Endothelial cell of umbilical vein (primary cell): ENCODE measurements around the gene SFI1. TPM values are rescaled to one million over a fixed set of nuclear protein-coding genes. Genes with fewer than 3 reads are reported as not detected.

Experiments
- BruUV-seq: library from RNA; stranded (reverse); fragments of 400-500 nt; replicated peaks from 2 replicates; lab custom pipeline; 2021; lab: Mats Ljungman, UMichigan
- CTCF ChIA-PET: fragments of 300-600, 350-600 bp; sonication (Branson Sonifier 250); formaldehyde crosslinking; loops from one replicate; lab custom pipeline; 2021; ENCODE audit warnings: antibody characterized with exemption, inconsistent platforms; lab: Charles Lee
- POLR2A ChIA-PET: fragments of 300-600, 350-600 bp; sonication (Branson Sonifier 250); formaldehyde crosslinking; loops from one replicate; lab custom pipeline; 2021; ENCODE audit warnings: antibody characterized with exemption, inconsistent platforms; lab: Charles Lee
- DNase-seq: peaks from one replicate; pipeline ENCODE4 v3.0.0-alpha.2; 2011; ENCODE audit warnings: low read depth, low spot score
- FAIRE-seq: peaks from 2 replicates; lab custom pipeline; 2011; peaks lifted over from hg19 to GRCh38; lab: Jason Lieb, UNC
- H2AFZ ChIP-seq: 2 replicates; pipeline ENCODE4 v1.6.0; 2012; ENCODE audit warnings: low read depth, low read length, control low read depth, inconsistent platforms
- H3K27ac ChIP-seq: 2 replicates; pipeline ENCODE4 v1.5.1; 2011; ENCODE audit warnings: low read depth, mild to moderate bottlenecking, control low read depth, low read length, moderate library complexity; ENCODE audit not compliant: insufficient read depth
- H3K27me3 ChIP-seq, 2 experiments: 2 replicates each; pipeline versions ENCODE4 v1.6.0 to v1.6.1; 2011; ENCODE audit warnings: low read length in 2 of 2, mixed read lengths in 1 of 2; ENCODE audit not compliant: control insufficient read depth in 2 of 2, insufficient read depth in 2 of 2
- H3K36me3 ChIP-seq, 2 experiments: 2 replicates in 1 of 2; 3 replicates in 1 of 2; pipeline ENCODE4 v1.5.1; 2011; ENCODE audit warnings: low read length in 2 of 2, mild to moderate bottlenecking in 1 of 2, moderate library complexity in 1 of 2; ENCODE audit not compliant: control insufficient read depth in 2 of 2, insufficient read depth in 2 of 2; ENCODE audit errors: extremely low read depth in 1 of 2
- H3K4me1 ChIP-seq: 3 replicates; pipeline ENCODE4 v1.5.1; 2011; ENCODE audit warnings: mild to moderate bottlenecking, low read length; ENCODE audit not compliant: control insufficient read depth, insufficient read depth; ENCODE audit errors: extremely low read depth
- H3K4me2 ChIP-seq: 2 replicates; pipeline ENCODE4 v1.6.1; 2011; ENCODE audit warnings: low read length, control low read depth, mixed read lengths; ENCODE audit not compliant: insufficient read depth
- H3K4me3 ChIP-seq, 3 experiments: fragments of 200-600 bp in 1 of 3; sonication (generic), shearing (Covaris generic) in 1 of 3; replicated peaks in 1 of 3; 2 replicates each; pipeline ENCODE4 v1.5.1; 2011 to 2016; ENCODE audit warnings: control low read depth in 3 of 3, low read length in 3 of 3, mild to moderate bottlenecking in 2 of 3, inconsistent platforms in 1 of 3, low read depth in 1 of 3, moderate library complexity in 1 of 3; ENCODE audit not compliant: insufficient read depth in 1 of 3
- H3K79me2 ChIP-seq: 2 replicates; pipeline ENCODE4 v1.6.0; 2012; ENCODE audit warnings: low read length, inconsistent platforms; ENCODE audit not compliant: control insufficient read depth, insufficient read depth
- H3K9ac ChIP-seq: replicated peaks from 2 replicates; pipeline ENCODE3; 2011; ENCODE audit warnings: low read length, control low read depth; ENCODE audit not compliant: insufficient read depth; ENCODE audit errors: extremely low read depth
- H3K9me1 ChIP-seq: replicated peaks from 3 replicates; pipeline ENCODE4 v1.6.0; 2011; ENCODE audit warnings: mild to moderate bottlenecking, low read length; ENCODE audit not compliant: control insufficient read depth, insufficient read depth; ENCODE audit errors: extremely low read depth
- H3K9me3 ChIP-seq: replicated peaks from 2 replicates; pipeline ENCODE4 v1.5.1; 2012; ENCODE audit warnings: low read length, inconsistent platforms; ENCODE audit not compliant: control insufficient read depth, insufficient read depth
- H4K20me1 ChIP-seq: replicated peaks from 2 replicates; pipeline ENCODE3; 2011; ENCODE audit warnings: mild to moderate bottlenecking, low read length; ENCODE audit not compliant: control insufficient read depth, insufficient read depth; ENCODE audit errors: extremely low read depth
- EZH2 ChIP-seq: IDR thresholded peaks from 2 replicates; pipeline ENCODE4 v1.6.1; 2012; ENCODE audit warnings: borderline replicate concordance, low read depth, mild to moderate bottlenecking, moderate library complexity, low read length, inconsistent platforms; ENCODE audit not compliant: severe bottlenecking
- GATA2 ChIP-seq: IDR thresholded peaks from 2 replicates; pipeline ENCODE4 v1.7.0; 2011; ENCODE audit warnings: low read depth, mild to moderate bottlenecking, moderate library complexity, mixed read lengths, low read length; ENCODE audit not compliant: insufficient read length, insufficient read depth
- POLR2AphosphoS5 ChIP-seq: IDR thresholded peaks from 2 replicates; pipeline ENCODE4 v1.6.1; 2012; ENCODE audit warnings: low read depth, mild to moderate bottlenecking, control low read depth, low read length, moderate library complexity; ENCODE audit not compliant: insufficient read depth
- dilution Hi-C: fragments of 300-500 bp; cut with MboI; formaldehyde crosslinking; loops from one replicate; pipeline ENCODE4 v1.15.0; 2019; ENCODE audit warnings: low sequenced_read_pairs; ENCODE audit not compliant: extremely low pct_ligation_motif_present
- intact Hi-C: fragments of 100-400 bp; cut with micrococcal nuclease; formaldehyde crosslinking; loops from one replicate; pipeline ENCODE4 v1.10.0; 2022
- polyA plus RNA-seq, 4 experiments: library from polyadenylated mRNA; depleted of rRNA in 3 of 4; stranded (reverse) in 3 of 4; unstranded in 1 of 4; fragments of >200 nt; gene quantifications; 2 replicates each; pipeline versions ENCODE4 v1.2.1 to v1.2.3, GENCODE V29; 2011 to 2012; ENCODE audit warnings: missing spikeins in 1 of 4
- total RNA-seq: library from RNA; stranded (reverse); gene quantifications from 2 replicates; pipeline ENCODE4 v1.2.3, GENCODE V29; 2021
- TF ChIP-seq, protein P1 (sequence below): IDR thresholded peaks from 2 replicates; pipeline ENCODE4 v1.6.1; 2011; ENCODE audit not compliant: insufficient read depth, insufficient read length
- TF ChIP-seq, protein P2 (sequence below), 2 donors: IDR thresholded peaks; 1 replicate in 1 of 2; 2 replicates in 1 of 2; pipeline ENCODE4 v1.5.1; 2011; ENCODE audit warnings: low read length in 2 of 2, mild to moderate bottlenecking in 2 of 2, moderate library complexity in 2 of 2, control low read depth in 1 of 2, inconsistent platforms in 1 of 2, low read depth in 1 of 2; ENCODE audit not compliant: insufficient read depth in 1 of 2; ENCODE audit errors: extremely low read depth in 1 of 2

Gene SFI1
- total and polyA plus RNA-seq, 2 donors (not counting 3 experiments of a cell fraction or from before 2014, with no cell fraction given): 12.5 to 46.4 TPM

DNA sequence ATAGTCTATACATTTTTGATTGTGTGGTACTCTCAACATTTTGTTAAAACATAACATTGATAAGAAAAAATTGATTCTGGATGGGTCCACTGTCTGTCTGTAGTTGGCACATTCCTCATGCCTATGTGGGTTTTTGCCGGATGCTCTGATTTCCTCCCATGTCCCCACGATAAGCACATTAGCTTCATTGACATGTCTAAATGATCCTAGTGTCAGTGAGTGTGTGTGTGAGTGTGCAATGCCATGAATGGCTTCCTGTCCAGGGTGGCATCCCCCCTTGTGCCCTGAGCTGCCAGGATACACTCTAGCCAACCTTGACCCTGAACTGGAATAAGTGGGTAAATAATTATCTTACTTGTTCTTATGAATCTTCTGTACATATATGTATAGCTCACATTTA is 5.4 kb downstream of the SFI1 start:
- TF ChIP-seq, protein P1, sequence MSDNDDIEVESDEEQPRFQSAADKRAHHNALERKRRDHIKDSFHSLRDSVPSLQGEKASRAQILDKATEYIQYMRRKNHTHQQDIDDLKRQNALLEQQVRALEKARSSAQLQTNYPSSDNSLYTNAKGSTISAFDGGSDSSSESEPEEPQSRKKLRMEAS: no peak
- TF ChIP-seq POLR2AphosphoS5 (no peak), GATA2 (no peak), EZH2 (no peak)
- TF ChIP-seq, protein P2, sequence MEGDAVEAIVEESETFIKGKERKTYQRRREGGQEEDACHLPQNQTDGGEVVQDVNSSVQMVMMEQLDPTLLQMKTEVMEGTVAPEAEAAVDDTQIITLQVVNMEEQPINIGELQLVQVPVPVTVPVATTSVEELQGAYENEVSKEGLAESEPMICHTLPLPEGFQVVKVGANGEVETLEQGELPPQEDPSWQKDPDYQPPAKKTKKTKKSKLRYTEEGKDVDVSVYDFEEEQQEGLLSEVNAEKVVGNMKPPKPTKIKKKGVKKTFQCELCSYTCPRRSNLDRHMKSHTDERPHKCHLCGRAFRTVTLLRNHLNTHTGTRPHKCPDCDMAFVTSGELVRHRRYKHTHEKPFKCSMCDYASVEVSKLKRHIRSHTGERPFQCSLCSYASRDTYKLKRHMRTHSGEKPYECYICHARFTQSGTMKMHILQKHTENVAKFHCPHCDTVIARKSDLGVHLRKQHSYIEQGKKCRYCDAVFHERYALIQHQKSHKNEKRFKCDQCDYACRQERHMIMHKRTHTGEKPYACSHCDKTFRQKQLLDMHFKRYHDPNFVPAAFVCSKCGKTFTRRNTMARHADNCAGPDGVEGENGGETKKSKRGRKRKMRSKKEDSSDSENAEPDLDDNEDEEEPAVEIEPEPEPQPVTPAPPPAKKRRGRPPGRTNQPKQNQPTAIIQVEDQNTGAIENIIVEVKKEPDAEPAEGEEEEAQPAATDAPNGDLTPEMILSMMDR (IDR thresholded peaks at IDR 0.05; ENCODE audit: extremely low read depth in 1 of 2, insufficient read depth in 1 of 2, low read depth in 1 of 2, low read length in 2 of 2): no peak

More for the DNA sequence above, 5.4 kb downstream of the SFI1 start:
- H3K4me2 ChIP-seq: no peak overlapping the region
- no peak overlapping the region for H2AFZ ChIP-seq
- dilution Hi-C loops: no loop called here
- no peaks in the 10 kb centered on the region for H3K27me3 ChIP-seq
- no peak overlapping the region for H3K9ac ChIP-seq
- H3K4me1 ChIP-seq: peaks cover 5% of the 10 kb centered on the region
- H3K9me3 ChIP-seq: no peaks in the 10 kb centered on the region
- H3K27ac ChIP-seq: no peak overlapping the region
- ChIA-PET POLR2A (no interaction called here), CTCF (no interaction called here)
- no peak overlapping the region for H3K4me3 ChIP-seq
- intact Hi-C loops: no loop called here
- peaks cover 23% of the 10 kb centered on the region for H3K79me2 ChIP-seq
- FAIRE-seq (no peak), DNase-seq (no peak)
- no peaks in the 10 kb centered on the region for H4K20me1 ChIP-seq
- H3K9me1 ChIP-seq: no peaks in the 10 kb centered on the region
- H3K36me3 ChIP-seq: no peaks in the 10 kb centered on the region
- no TSS peak for BruUV-seq
